Lung (tissue), 12 donors: ENCODE data around the gene SFXN2. TPM values are rescaled to one million over a fixed set of nuclear protein-coding genes. Genes with fewer than 3 reads are reported as not detected.
A peak's percentile ranks its signal among the peaks of the same experiment; 100 is the strongest.
"Not testable (repeated sequence)": the region's sequence is repeated elsewhere in the genome, so short reads cannot be mapped to it uniquely, and the experiment has no call there.

Experiments used
- ATAC-seq: fragments of 200-7000 bp; cut with Tn5 transposase; one replicate; pipeline ENCODE4 v1.9.1; 2020; ENCODE audit warnings: moderate number of reproducible peaks; ENCODE audit not compliant: insufficient read depth, low FRiP score
- DNase-seq, 3 donors: peaks; one replicate each; pipeline ENCODE4 v3.0.0-alpha.2; 2013 to 2017
- H3K27ac ChIP-seq, 2 donors: one replicate each; pipeline ENCODE4 v1.5.1; 2013; ENCODE audit warnings: mild to moderate bottlenecking in 2 of 2, moderate library complexity in 2 of 2, control low read depth in 1 of 2, inconsistent platforms in 1 of 2, low read depth in 1 of 2, low read length in 1 of 2
- H3K27me3 ChIP-seq, 3 donors: one replicate each; pipeline ENCODE4 v1.5.1; 2013; ENCODE audit warnings: low read length in 2 of 3; ENCODE audit not compliant: control insufficient read depth in 3 of 3, insufficient read depth in 3 of 3
- H3K36me3 ChIP-seq, 4 donors: one replicate each; pipeline ENCODE4 v1.5.1; 2013; ENCODE audit warnings: low read length in 4 of 4, mild to moderate bottlenecking in 1 of 4, moderate library complexity in 1 of 4; ENCODE audit not compliant: control insufficient read depth in 4 of 4, insufficient read depth in 4 of 4
- H3K4me1 ChIP-seq, 5 donors: one replicate each; pipeline ENCODE4 v1.5.1; 2013; ENCODE audit warnings: low read length in 5 of 5, mild to moderate bottlenecking in 2 of 5, moderate library complexity in 1 of 5; ENCODE audit not compliant: control insufficient read depth in 5 of 5, insufficient read depth in 5 of 5
- H3K4me3 ChIP-seq: one replicate; pipeline ENCODE4 v1.5.1; 2013; ENCODE audit warnings: mild to moderate bottlenecking, control low read depth, moderate library complexity
- H3K9ac ChIP-seq, 2 donors: one replicate each; pipeline ENCODE4 v1.5.1; 2013; ENCODE audit warnings: low read length in 2 of 2, control low read depth in 1 of 2; ENCODE audit not compliant: insufficient read depth in 1 of 2
- H3K9me3 ChIP-seq, 4 donors: one replicate each; pipeline ENCODE4 v1.5.1; 2013; ENCODE audit warnings: low read length in 3 of 4, mild to moderate bottlenecking in 1 of 4, moderate library complexity in 1 of 4; ENCODE audit not compliant: control insufficient read depth in 4 of 4, insufficient read depth in 3 of 4
- CTCF ChIP-seq: IDR thresholded peaks from 2 replicates; pipeline ENCODE4 v1.5.1; 2012; ENCODE audit warnings: mild to moderate bottlenecking; ENCODE audit errors: control extremely low read depth, extremely low read depth
- WGBS, 2 donors: extraction: QIAGEN DNeasy Blood & Tissue Kit; methylation state at CpG; one replicate each; pipeline ENCODE4 v1.1.7; 2013; 5-methylcytosine and 5-hydroxymethylcytosine counted together
- polyA plus RNA-seq, 2 donors: library from polyadenylated mRNA; stranded (reverse); fragments of 200-250 nt; gene quantifications; one replicate each; pipeline ENCODE4 v1.2.1, GENCODE V29; 2013
- total RNA-seq, 2 donors: library from RNA; depleted of rRNA in 1 of 2; stranded (reverse); fragments of >200 nt in 1 of 2; gene quantifications; one replicate each; pipeline ENCODE4 v1.2.1, GENCODE V29; 2014 to 2021
- donor health status: control.
- donor health status: control.
- donor health status: Bipolar disorder and iron deficiency.
- donor health status: healthy.
- donor health status: DM: yes; HTN: yes; CAD: no.

SFXN2 gene
- total and polyA plus RNA-seq, 4 donors = 10.8 to 27.0 (median 14.0) TPM

GRCh38 chr10:102682981-102683380 lies 31.5 kb upstream of the SFXN2 start:
- Histone ChIP-seq H3K36me3 (peaks cover 8 to 22% (median 15%) of the 10 kb centered on the region in 4 donors), H3K27ac (no peak overlapping the region), H3K9me3 (peaks cover 0 to 2% (median 0%) of the 10 kb centered on the region in 4 donors), H3K9ac (no peak overlapping the region), H3K27me3 (no peaks in the 10 kb centered on the region), H3K4me1 (peaks cover 5 to 19% (median 10%) of the 10 kb centered on the region in 5 donors), H3K4me3 (no peak overlapping the region)
- no peak for ATAC-seq
- no peak for TF ChIP-seq CTCF
- DNase-seq = no peak
- 81 to 89% methylated on average over 4 of the region's 4 CpGs for WGBS, 2 donors

GRCh38 chr10:102683736-102684135 lies 30.7 kb upstream of the SFXN2 start:
- no peak for ATAC-seq
- H3K36me3 ChIP-seq = peaks cover 9 to 24% (median 15%) of the 10 kb centered on the region in 4 donors
- no peak for TF ChIP-seq CTCF

GRCh38 chr10:102691285-102692066 lies 23.0 kb upstream of the SFXN2 start:
- DNase-seq (peak in 1 of 3 donors; percentile 61), ATAC-seq (no peak)
- Histone ChIP-seq H3K36me3 (peaks cover 1 to 11% (median 2%) of the 10 kb centered on the region in 4 donors), H3K9me3 (no peaks in the 10 kb centered on the region), H3K4me3 (no peak overlapping the region), H3K9ac (no peak overlapping the region), H3K27ac (no peak overlapping the region), H3K27me3 (no peaks in the 10 kb centered on the region), H3K4me1 (peaks cover 0 to 2% (median 0%) of the 10 kb centered on the region in 5 donors)
- WGBS, 2 donors = 67 to 75% methylated on average over 8 of the region's 8 CpGs
- TF ChIP-seq CTCF = no peak

More at GRCh38 chr10:102683736-102684135, 30.7 kb upstream of the SFXN2 start:
- Histone ChIP-seq H3K27me3 (no peaks in the 10 kb centered on the region), H3K9ac (no peak overlapping the region), H3K4me1 (peaks cover 4 to 14% (median 6%) of the 10 kb centered on the region in 5 donors), H3K4me3 (no peak overlapping the region), H3K27ac (no peak overlapping the region), H3K9me3 (peaks cover 0 to 2% (median 0%) of the 10 kb centered on the region in 4 donors)
- DNase-seq = no peak
- WGBS, 2 donors = 73 to 83% methylated on average over 5 of the region's 5 CpGs

GRCh38 chr10:102695401-102695800 lies 19.0 kb upstream of the SFXN2 start:
- not testable (repeated sequence) for H3K4me1 ChIP-seq, ATAC-seq
- WGBS, 2 donors = 96 to 97% methylated on average over 10 of the region's 10 CpGs

More at GRCh38 chr10:102695401-102695800, 19.0 kb upstream of the SFXN2 start:
- not testable (repeated sequence) for H3K4me3 ChIP-seq, H3K9ac ChIP-seq, H3K27ac ChIP-seq, DNase-seq, H3K27me3 ChIP-seq, H3K9me3 ChIP-seq
- peaks cover 8 to 32% (median 13%) of the 10 kb centered on the region in 4 donors for H3K36me3 ChIP-seq
